ENCODE data around the gene SLC29A4.

DNA sequence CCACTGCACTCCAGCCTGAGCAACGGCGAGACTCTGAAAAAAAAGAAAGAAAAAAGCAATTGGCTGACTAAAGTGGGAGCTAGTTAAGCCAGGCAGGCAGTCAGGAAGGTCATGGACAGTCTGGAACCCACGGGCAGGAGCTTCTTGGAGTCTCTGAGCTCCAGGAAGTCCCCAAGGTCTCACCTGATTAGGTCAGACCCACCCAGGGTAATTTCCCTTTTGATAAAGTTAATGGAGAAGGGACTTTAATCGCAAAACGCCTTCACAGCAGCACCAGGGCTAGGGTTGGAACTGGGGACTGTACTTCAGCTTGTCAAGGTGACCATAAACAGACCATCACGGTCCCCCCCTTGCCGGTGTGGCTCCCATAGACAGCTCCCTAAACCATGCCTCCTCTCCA lies 6.6 kb downstream of the SLC29A4 start:
- TF ChIP-seq POLR2A (IDR thresholded peaks at IDR 0.05) = no peak
- TF ChIP-seq, protein P1, sequence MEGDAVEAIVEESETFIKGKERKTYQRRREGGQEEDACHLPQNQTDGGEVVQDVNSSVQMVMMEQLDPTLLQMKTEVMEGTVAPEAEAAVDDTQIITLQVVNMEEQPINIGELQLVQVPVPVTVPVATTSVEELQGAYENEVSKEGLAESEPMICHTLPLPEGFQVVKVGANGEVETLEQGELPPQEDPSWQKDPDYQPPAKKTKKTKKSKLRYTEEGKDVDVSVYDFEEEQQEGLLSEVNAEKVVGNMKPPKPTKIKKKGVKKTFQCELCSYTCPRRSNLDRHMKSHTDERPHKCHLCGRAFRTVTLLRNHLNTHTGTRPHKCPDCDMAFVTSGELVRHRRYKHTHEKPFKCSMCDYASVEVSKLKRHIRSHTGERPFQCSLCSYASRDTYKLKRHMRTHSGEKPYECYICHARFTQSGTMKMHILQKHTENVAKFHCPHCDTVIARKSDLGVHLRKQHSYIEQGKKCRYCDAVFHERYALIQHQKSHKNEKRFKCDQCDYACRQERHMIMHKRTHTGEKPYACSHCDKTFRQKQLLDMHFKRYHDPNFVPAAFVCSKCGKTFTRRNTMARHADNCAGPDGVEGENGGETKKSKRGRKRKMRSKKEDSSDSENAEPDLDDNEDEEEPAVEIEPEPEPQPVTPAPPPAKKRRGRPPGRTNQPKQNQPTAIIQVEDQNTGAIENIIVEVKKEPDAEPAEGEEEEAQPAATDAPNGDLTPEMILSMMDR (IDR thresholded peaks at IDR 0.05) = no peak

Measured in suprapubic skin (tissue), 3 donors.